ENCODE measurements around the gene SKI.
"Not testable (repeated sequence)": the region's sequence is repeated elsewhere in the genome, so short reads cannot be mapped to it uniquely, and the experiment has no call there.

The SKI gene

GRCh38 chr1:2328676-2329455 is 100.7 kb downstream of the SKI start:
- Histone ChIP-seq H3K9me3 (no peaks in the 10 kb centered on the region), H3K36me3 (no peaks in the 10 kb centered on the region), H3K27me3 (peaks cover 3% of the 10 kb centered on the region), H3K27ac (no peak overlapping the region), H3K4me3 (ENCODE audit: low read depth in 1 of 2, low read length in 1 of 2) (no peak overlapping the region), H3K4me1 (ENCODE audit: control insufficient read depth in 1 of 2, insufficient read depth in 1 of 2, low read depth in 1 of 2, low read length in 1 of 2) (no peaks in the 10 kb centered on the region)
- TF ChIP-seq CTCF (IDR thresholded peaks at IDR 0.05): no peak

DNA sequence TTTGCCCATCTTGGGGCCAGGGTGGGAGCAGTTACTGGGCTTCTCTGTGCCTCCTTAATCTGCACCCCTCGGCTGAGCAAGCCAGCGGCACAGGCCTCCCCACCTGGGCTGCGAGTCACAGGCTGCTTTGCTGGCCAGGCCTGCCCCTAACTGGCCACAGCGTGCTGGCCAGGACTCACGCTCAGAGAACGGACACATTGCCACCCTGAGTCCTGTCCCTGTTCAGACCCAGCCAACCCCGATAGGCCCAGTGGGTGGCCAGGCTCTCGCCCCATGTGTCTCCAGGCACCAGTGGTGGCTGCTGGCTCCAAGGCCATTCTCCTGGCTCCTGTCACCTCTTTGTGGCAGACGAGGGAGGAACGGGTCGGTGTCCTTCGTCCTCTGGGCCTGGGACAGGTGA is 101.9 kb downstream of the SKI start:
- no peak overlapping the region for H3K27ac ChIP-seq
- H3K36me3 ChIP-seq: no peaks in the 10 kb centered on the region
- no peak for TF ChIP-seq CTCF (IDR thresholded peaks at IDR 0.05)
- H3K4me1 ChIP-seq (ENCODE audit: control insufficient read depth in 1 of 2, insufficient read depth in 1 of 2, low read depth in 1 of 2, low read length in 1 of 2): no peaks in the 10 kb centered on the region
- H3K27me3 ChIP-seq: no peaks in the 10 kb centered on the region
- H3K9me3 ChIP-seq: no peaks in the 10 kb centered on the region
- H3K4me3 ChIP-seq (ENCODE audit: low read depth in 1 of 2, low read length in 1 of 2): no peak overlapping the region

- H3K36me3 ChIP-seq: no peaks in the 10 kb centered on the region
- no peaks in the 10 kb centered on the region for H3K4me1 ChIP-seq (ENCODE audit: control insufficient read depth in 1 of 2, insufficient read depth in 1 of 2, low read depth in 1 of 2, low read length in 1 of 2)
- H3K27ac ChIP-seq: no peak overlapping the region
- H3K4me3 ChIP-seq (ENCODE audit: low read depth in 1 of 2, low read length in 1 of 2): no peak overlapping the region
- TF ChIP-seq CTCF (IDR thresholded peaks at IDR 0.05): no peak
- H3K27me3 ChIP-seq: no peaks in the 10 kb centered on the region
- H3K9me3 ChIP-seq: no peaks in the 10 kb centered on the region
These were observed 102.5 kb downstream of the SKI start for GRCh38 chr1:2330519-2331199.

GRCh38 chr1:2331200-2331544 is 103.1 kb downstream of the SKI start:
- Histone ChIP-seq H3K27ac (no peak overlapping the region), H3K4me1 (ENCODE audit: control insufficient read depth in 1 of 2, insufficient read depth in 1 of 2, low read depth in 1 of 2, low read length in 1 of 2) (no peaks in the 10 kb centered on the region), H3K9me3 (no peaks in the 10 kb centered on the region), H3K27me3 (no peaks in the 10 kb centered on the region), H3K4me3 (ENCODE audit: low read depth in 1 of 2, low read length in 1 of 2) (no peak overlapping the region), H3K36me3 (no peaks in the 10 kb centered on the region)
- TF ChIP-seq CTCF (IDR thresholded peaks at IDR 0.05): no peak

DNA sequence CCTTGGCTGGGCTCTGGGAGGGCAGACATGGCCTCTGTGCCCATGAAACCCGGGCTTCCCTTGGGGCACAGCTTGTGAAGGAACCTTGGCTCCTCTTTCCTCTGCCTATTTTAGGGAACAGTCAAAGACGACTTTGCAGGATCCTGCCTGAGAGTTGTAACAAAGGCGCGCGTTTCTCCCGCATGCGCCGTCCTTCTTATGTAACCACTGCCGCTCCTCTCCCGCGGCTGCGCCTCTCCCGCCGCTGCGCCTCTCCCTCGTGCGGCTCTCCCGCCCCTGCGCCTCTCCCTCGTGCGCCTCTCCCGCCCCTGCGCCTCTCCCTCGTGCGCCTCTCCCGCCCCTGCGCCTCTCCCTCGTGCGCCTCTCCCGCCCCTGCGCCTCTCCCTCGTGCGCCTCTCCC is 103.5 kb downstream of the SKI start:
- H3K4me1 ChIP-seq (ENCODE audit: control insufficient read depth in 1 of 2, insufficient read depth in 1 of 2, low read depth in 1 of 2, low read length in 1 of 2): not testable (repeated sequence)

DNA sequence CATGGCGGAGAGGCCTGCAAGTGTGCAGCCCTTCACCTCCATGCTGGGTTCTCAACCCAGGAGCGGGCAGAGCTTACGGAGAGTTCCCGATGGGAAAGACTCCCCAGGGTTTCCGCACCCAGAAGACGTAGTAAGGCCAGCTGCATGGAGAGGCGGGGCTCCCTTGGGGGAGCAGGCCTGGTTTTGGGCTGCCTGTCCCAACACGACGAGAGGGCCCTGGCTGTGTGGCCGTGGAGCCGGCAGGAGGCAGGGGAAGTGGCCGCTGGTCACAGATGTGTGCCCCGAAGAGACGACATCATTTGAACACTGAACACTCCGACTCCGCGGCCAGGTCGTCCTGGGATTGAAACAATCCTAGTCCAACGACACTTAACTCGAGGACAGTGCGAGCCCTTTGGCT is 106.2 kb downstream of the SKI start:
- Histone ChIP-seq H3K4me1 (ENCODE audit: control insufficient read depth in 1 of 2, insufficient read depth in 1 of 2, low read depth in 1 of 2, low read length in 1 of 2) (no peaks in the 10 kb centered on the region), H3K4me3 (ENCODE audit: low read depth in 1 of 2, low read length in 1 of 2) (no peak overlapping the region), H3K27ac (no peak overlapping the region), H3K27me3 (no peaks in the 10 kb centered on the region), H3K36me3 (no peaks in the 10 kb centered on the region), H3K9me3 (no peaks in the 10 kb centered on the region)
- TF ChIP-seq CTCF (IDR thresholded peaks at IDR 0.05): no peak

More for the DNA sequence above, 103.5 kb downstream of the SKI start:
- H3K36me3 ChIP-seq; H3K27ac ChIP-seq; H3K4me3 ChIP-seq (ENCODE audit: low read depth in 1 of 2, low read length in 1 of 2); H3K27me3 ChIP-seq; H3K9me3 ChIP-seq: not testable (repeated sequence)

All from neutrophil (primary cell).